IMR-90 (cell line): ENCODE measurements around the gene CHPF. TPM values are rescaled to one million over a fixed set of nuclear protein-coding genes. Genes with fewer than 3 reads are reported as not detected.

ENCODE experiments used
- ATAC-seq: fragments of 200-7000 bp; cut with Tn5 transposase; 2 replicates; pipeline ENCODE4 v1.9.1; 2020; ENCODE audit warnings: low read depth, mild to moderate bottlenecking, moderate library complexity
- BruUV-seq: library from RNA; stranded (reverse); fragments of 400-500 nt; replicated peaks from 2 replicates; lab custom pipeline; 2021; lab: Mats Ljungman, UMichigan
- CTCF ChIA-PET: fragments of 300-600 bp; formaldehyde crosslinking; extraction: SDS; loops from one replicate; lab custom pipeline; 2021; ENCODE audit warnings: antibody characterized with exemption; lab: Yijun Ruan, JAX
- POLR2A ChIA-PET: fragments of 300-600 bp; sonication (Branson Sonifier 250); formaldehyde crosslinking; loops from one replicate; lab custom pipeline; 2022; ENCODE audit warnings: antibody characterized with exemption; ENCODE audit not compliant: unreplicated experiment; lab: Charles Lee
- DNase-seq: peaks from one replicate; pipeline ENCODE4 v3.0.0; 2013
- H2AFZ ChIP-seq: replicated peaks from 2 replicates; pipeline ENCODE3; 2013; ENCODE audit warnings: low read length, mild to moderate bottlenecking; ENCODE audit not compliant: poor library complexity
- H2AK5ac ChIP-seq: 2 replicates; pipeline ENCODE4 v1.6.1; 2013; ENCODE audit warnings: low read depth, low read length, inconsistent platforms
- H2AK9ac ChIP-seq: replicated peaks from 2 replicates; pipeline ENCODE3; 2013; ENCODE audit warnings: mild to moderate bottlenecking, low read depth, low read length, moderate library complexity; ENCODE audit not compliant: poor library complexity
- H2BK120ac ChIP-seq: 2 replicates; pipeline ENCODE4 v1.6.1; 2013; ENCODE audit warnings: low read depth, low read length, inconsistent platforms
- H2BK15ac ChIP-seq: 3 replicates; pipeline ENCODE4 v1.6.1; 2013; ENCODE audit warnings: low read depth, low read length, inconsistent platforms
- H2BK20ac ChIP-seq: 2 replicates; pipeline ENCODE4 v1.6.1; 2013; ENCODE audit warnings: low read depth, mild to moderate bottlenecking, inconsistent platforms, low read length, moderate library complexity
- H2BK5ac ChIP-seq: 2 replicates; pipeline ENCODE4 v1.6.1; 2013; ENCODE audit warnings: mild to moderate bottlenecking, low read depth, low read length, inconsistent platforms; ENCODE audit not compliant: poor library complexity, severe bottlenecking
- H3K14ac ChIP-seq: replicated peaks from 2 replicates; pipeline ENCODE4 v1.6.1; 2013; ENCODE audit warnings: low read depth, low read length, inconsistent platforms
- H3K18ac ChIP-seq: 2 replicates; pipeline ENCODE4 v1.6.1; 2013; ENCODE audit warnings: low read depth, low read length, control low read depth
- H3K23ac ChIP-seq: 2 replicates; pipeline ENCODE4 v1.6.1; 2013; ENCODE audit warnings: low read depth, low read length, inconsistent platforms
- H3K27ac ChIP-seq: 2 replicates; pipeline ENCODE4 v1.5.1; 2013; ENCODE audit warnings: mild to moderate bottlenecking, control low read depth, low read length; ENCODE audit not compliant: insufficient read depth
- H3K27me3 ChIP-seq: 2 replicates; pipeline ENCODE4 v1.6.1; 2013; ENCODE audit warnings: low read length; ENCODE audit not compliant: control insufficient read depth, insufficient read depth
- H3K36me3 ChIP-seq: 2 replicates; pipeline ENCODE4 v1.6.1; 2013; ENCODE audit warnings: low read length, mixed read lengths; ENCODE audit not compliant: control insufficient read depth, insufficient read depth
- H3K4ac ChIP-seq: 2 replicates; pipeline ENCODE4 v1.6.1; 2013; ENCODE audit warnings: low read depth, low read length, inconsistent platforms
- H3K4me1 ChIP-seq: 2 replicates; pipeline ENCODE4 v1.6.1; 2013; ENCODE audit warnings: low read length, mixed read lengths; ENCODE audit not compliant: control insufficient read depth, insufficient read depth
- H3K4me2 ChIP-seq: 2 replicates; pipeline ENCODE4 v1.6.1; 2013; ENCODE audit warnings: low read depth, mild to moderate bottlenecking, control low read depth, low read length, moderate library complexity
- H3K4me3 ChIP-seq: 2 replicates; pipeline ENCODE4 v1.5.1; 2013; ENCODE audit warnings: low read depth, mild to moderate bottlenecking, control low read depth, low read length, moderate library complexity; ENCODE audit not compliant: insufficient read depth
- H3K56ac ChIP-seq: 2 replicates; pipeline ENCODE4 v1.6.1; 2013; ENCODE audit warnings: low read length, inconsistent platforms; ENCODE audit not compliant: insufficient read depth; ENCODE audit errors: extremely low read depth
- H3K79me1 ChIP-seq, 2 experiments: 2 replicates each; pipeline ENCODE4 v1.6.1; 2013; ENCODE audit warnings: low read length in 2 of 2, inconsistent platforms in 1 of 2, low read depth in 1 of 2
- H3K9ac ChIP-seq: 2 replicates; pipeline ENCODE4 v1.6.1; 2013; ENCODE audit warnings: low read depth, low read length, control low read depth
- H3K9me1 ChIP-seq: 2 replicates; pipeline ENCODE4 v1.6.1; 2013; ENCODE audit warnings: low read length, inconsistent platforms; ENCODE audit not compliant: insufficient read depth
- H3K9me3 ChIP-seq: 2 replicates; pipeline ENCODE4 v1.6.1; 2013; ENCODE audit warnings: low read length; ENCODE audit not compliant: control insufficient read depth, insufficient read depth
- H4K20me1 ChIP-seq: 2 replicates; pipeline ENCODE4 v1.6.1; 2013; ENCODE audit warnings: low read length, inconsistent platforms; ENCODE audit not compliant: insufficient read depth
- H4K5ac ChIP-seq: 2 replicates; pipeline ENCODE4 v1.6.1; 2013; ENCODE audit warnings: mild to moderate bottlenecking, low read depth, low read length, control low read depth
- H4K8ac ChIP-seq, 2 experiments: 2 replicates each; pipeline ENCODE4 v1.6.1; 2013; ENCODE audit warnings: low read depth in 2 of 2, low read length in 2 of 2, control low read depth in 1 of 2, inconsistent platforms in 1 of 2
- H4K91ac ChIP-seq: 2 replicates; pipeline ENCODE4 v1.6.1; 2013; ENCODE audit warnings: low read depth, low read length, inconsistent platforms; ENCODE audit not compliant: insufficient read depth
- CHD1 ChIP-seq: IDR thresholded peaks from 2 replicates; pipeline ENCODE4 v1.6.1; 2012; ENCODE audit warnings: low read depth, low read length, improper control_type of control experiment
- CTCF ChIP-seq: conservative IDR thresholded peaks from 2 replicates; pipeline ENCODE4 v1.5.1; 2012; ENCODE audit warnings: mild to moderate bottlenecking, low read depth, low read length, improper control_type of control experiment
- FOS ChIP-seq: fragments of 150-350 bp; IDR thresholded peaks from 2 replicates; pipeline ENCODE4 v1.6.1; 2016; ENCODE audit warnings: low read depth, low read length
- MAZ ChIP-seq: IDR thresholded peaks from 2 replicates; pipeline ENCODE4 v1.6.1; 2012; ENCODE audit warnings: low read depth, mild to moderate bottlenecking, low read length, improper control_type of control experiment, moderate library complexity, borderline replicate concordance
- MXI1 ChIP-seq: IDR thresholded peaks from 2 replicates; pipeline ENCODE4 v1.6.1; 2012; ENCODE audit warnings: low read depth, mild to moderate bottlenecking, low read length, moderate library complexity, borderline replicate concordance
- RCOR1 ChIP-seq: IDR thresholded peaks from 2 replicates; pipeline ENCODE4 v1.6.1; 2012; ENCODE audit warnings: mild to moderate bottlenecking, low read length, improper control_type of control experiment; ENCODE audit not compliant: insufficient replicate concordance
- RFX5 ChIP-seq: IDR thresholded peaks from 2 replicates; pipeline ENCODE4 v1.8.0; 2012; ENCODE audit warnings: low read depth, mild to moderate bottlenecking, low read length, moderate library complexity
- SMC3 ChIP-seq: fragments of 150-350 bp; IDR thresholded peaks from 2 replicates; pipeline ENCODE4 v1.6.1; 2016; ENCODE audit warnings: low read depth, mild to moderate bottlenecking, antibody characterized with exemption, low read length, moderate library complexity
- WGBS, 2 experiments: methylation state at CpG; one replicate each; pipeline versions ENCODE4 v1.1.5 to v1.1.7; 2013; ENCODE audit warnings: missing lambda C conversion rate in 2 of 2; ENCODE audit not compliant: insufficient read length in 1 of 2; ENCODE audit errors: extremely low coverage in 2 of 2; 5-methylcytosine and 5-hydroxymethylcytosine counted together
- dilution Hi-C: fragments of 300-500 bp; cut with HindIII; formaldehyde crosslinking; loops from one replicate; pipeline ENCODE4 v1.14.3; 2018; ENCODE audit warnings: low sequenced_read_pairs; ENCODE audit not compliant: unreplicated experiment
- in situ Hi-C: fragments of 300-500 bp; cut with MboI; formaldehyde crosslinking; loops from 3 replicates; pipeline ENCODE4 v1.14.3; 2019; ENCODE audit warnings: low sequenced_read_pairs, inconsistent platforms, mixed read lengths
- intact Hi-C: fragments of 100-400 bp; cut with micrococcal nuclease; formaldehyde crosslinking; loops from 2 replicates; pipeline ENCODE4 v1.10.0; 2022
- polyA plus RNA-seq, 3 experiments: library from polyadenylated mRNA; depleted of rRNA; stranded (reverse); fragments of >200 nt; gene quantifications; 2 replicates each; pipeline ENCODE4 v1.2.3, GENCODE V29; 2012; ENCODE audit warnings: low replicate concordance in 1 of 3
- total RNA-seq: library from RNA; depleted of rRNA; stranded (reverse); fragments of >200 nt; gene quantifications from 2 replicates; pipeline ENCODE4 v1.2.3, GENCODE V29; 2012

CHPF gene
- total and polyA plus RNA-seq, 2 of the 4 experiments (the other 2 are of a cell fraction), result 24.0 to 115 TPM

GRCh38 chr2:219506802-219507526 lies 36.6 kb downstream of the CHPF start:
- H3K56ac ChIP-seq, result no peak overlapping the region
- POLR2A ChIA-PET, result no interaction called here
- DNase-seq (no peak), ATAC-seq (no peak)
- no peak overlapping the region for H2BK20ac ChIP-seq
- no peak overlapping the region for H4K5ac ChIP-seq
- in situ Hi-C loops, result no loop called here
- H2AFZ ChIP-seq, result no peak overlapping the region
- peaks cover 45% of the 10 kb centered on the region for H3K36me3 ChIP-seq
- peaks cover 0 to 5% of the 10 kb centered on the region in 2 experiments; a peak in 1 of 4 replicates for H3K79me1 ChIP-seq
- H2BK15ac ChIP-seq, result no peak overlapping the region
- CTCF ChIA-PET, result interaction anchor here (1.4 kb wide), 1 partner anchor 12 kb away, joined by 5 read pairs; no protein-coding TSS in a partner anchor
- H3K14ac ChIP-seq, result no peak overlapping the region
- H3K9ac ChIP-seq, result no peak overlapping the region
- no peak overlapping the region for H3K23ac ChIP-seq
- H3K4me3 ChIP-seq, result no peak overlapping the region
- H4K8ac ChIP-seq, result no peak overlapping the region
- dilution Hi-C loops, result no loop called here
- H2AK9ac ChIP-seq, result peak overlapping the region; percentile 28
- BruUV-seq, result no TSS peak
- no peaks in the 10 kb centered on the region for H4K20me1 ChIP-seq
- H3K18ac ChIP-seq, result no peak overlapping the region
- no peaks in the 10 kb centered on the region for H3K9me3 ChIP-seq
- intact Hi-C loops, result no loop called here
- no CpG with 5 or more reads among the region's 17 CpGs for WGBS, 2 experiments
- no peak overlapping the region for H3K4ac ChIP-seq
- 0 out of 2 replicates have a peak, but pooled peaks cover 4% of the 10 kb centered on the region for H3K4me1 ChIP-seq
- H2BK5ac ChIP-seq, result no peak overlapping the region
- H3K9me1 ChIP-seq, result no peaks in the 10 kb centered on the region
- H2BK120ac ChIP-seq, result no peak overlapping the region
- H4K91ac ChIP-seq, result no peak overlapping the region
- H2AK5ac ChIP-seq, result no peak overlapping the region
- TF ChIP-seq RFX5 (no peak), MAZ (no peak), CTCF (no peak), MXI1 (no peak), CHD1 (no peak), RCOR1 (no peak), FOS (no peak), SMC3 (no peak)
- peaks cover 16% of the 10 kb centered on the region for H3K27me3 ChIP-seq
- H3K4me2 ChIP-seq, result no peak overlapping the region
- H3K27ac ChIP-seq, result no peak overlapping the region
